NCI-H345 treated with DMSO at 0.1 percent for 48 hours (cell line): ENCODE results near the gene SULT1E1.

Experiments used
- DNase-seq: peaks from one replicate; lab custom pipeline; 2025; ENCODE audit not compliant: unreplicated experiment; lab: John Stamatoyannopoulos, UW

SULT1E1 gene

GRCh38 chr4:69800599-69800998 is 59.3 kb downstream of the SULT1E1 start:
- DNase-seq: no peak

- DNase-seq: no peak
Observed at GRCh38 chr4:69799337-69799736, 60.6 kb downstream of the SULT1E1 start.

DNA sequence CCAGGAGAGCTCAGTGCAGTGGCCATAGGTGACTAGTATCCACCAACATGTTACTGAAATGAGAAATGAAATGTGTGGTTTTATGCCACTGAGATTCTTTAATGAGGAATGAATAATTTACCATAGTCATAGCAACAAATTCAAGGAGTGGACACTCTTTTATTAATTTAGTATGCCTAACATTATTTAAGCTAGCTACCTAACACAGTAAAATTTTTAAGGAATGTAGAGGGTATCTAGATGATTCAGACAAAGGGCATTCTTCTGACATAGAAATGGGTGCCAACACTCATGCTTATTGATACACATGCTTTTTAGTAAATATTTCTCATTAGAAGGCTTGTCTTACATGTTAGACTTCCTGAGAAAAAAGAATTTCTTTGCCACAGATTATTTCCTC is 66.2 kb downstream of the SULT1E1 start:
- DNase-seq: no peak
